Lower leg skin (tissue), 3 donors: ENCODE data around the gene YAP1.

Source experiments
- CTCF ChIP-seq, 3 donors: fragments of 450-650 bp; IDR thresholded peaks; one replicate each; pipeline ENCODE4 v1.5.1; 2016; ENCODE audit warnings: antibody characterized with exemption in 3 of 3, mild to moderate bottlenecking in 3 of 3, moderate library complexity in 2 of 3
- POLR2A ChIP-seq, 2 donors: fragments of 450-650 bp; IDR thresholded peaks; one replicate each; pipeline ENCODE4 v1.6.1; 2016 to 2017; ENCODE audit warnings: antibody characterized with exemption in 2 of 2, mild to moderate bottlenecking in 1 of 2, moderate library complexity in 1 of 2

DNA sequence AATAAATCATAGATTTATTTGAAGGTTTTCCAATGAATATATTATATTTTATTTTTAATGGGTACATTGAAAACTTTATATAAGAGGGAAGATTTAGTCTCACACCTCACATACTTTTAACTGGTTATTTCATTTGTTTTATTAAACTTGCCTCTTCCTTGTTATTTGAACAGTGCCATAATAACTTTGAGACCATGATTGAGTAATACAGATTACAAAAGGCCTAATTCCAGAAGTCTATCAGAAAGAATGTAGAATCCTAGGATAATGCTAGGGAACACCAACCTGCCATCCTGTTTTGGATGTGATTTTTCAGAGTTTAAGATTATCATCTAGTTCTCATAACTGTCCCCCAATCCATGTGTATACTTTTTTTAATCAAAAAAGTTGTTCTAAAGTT, 104.4 kb downstream of the YAP1 start:
- TF ChIP-seq CTCF (IDR thresholded peaks at IDR 0.05) = no peak
- TF ChIP-seq POLR2A (IDR thresholded peaks at IDR 0.05) = no peak
